HG03097 (cell line): ENCODE measurements around the gene PTPN22.

Experiments
- ATAC-seq: cut with Tn5 transposase; IDR thresholded peaks from one replicate; pipeline ENCODE4 v1.9.1; 2021; ENCODE audit not compliant: unreplicated experiment, low FRiP score

Gene PTPN22

DNA sequence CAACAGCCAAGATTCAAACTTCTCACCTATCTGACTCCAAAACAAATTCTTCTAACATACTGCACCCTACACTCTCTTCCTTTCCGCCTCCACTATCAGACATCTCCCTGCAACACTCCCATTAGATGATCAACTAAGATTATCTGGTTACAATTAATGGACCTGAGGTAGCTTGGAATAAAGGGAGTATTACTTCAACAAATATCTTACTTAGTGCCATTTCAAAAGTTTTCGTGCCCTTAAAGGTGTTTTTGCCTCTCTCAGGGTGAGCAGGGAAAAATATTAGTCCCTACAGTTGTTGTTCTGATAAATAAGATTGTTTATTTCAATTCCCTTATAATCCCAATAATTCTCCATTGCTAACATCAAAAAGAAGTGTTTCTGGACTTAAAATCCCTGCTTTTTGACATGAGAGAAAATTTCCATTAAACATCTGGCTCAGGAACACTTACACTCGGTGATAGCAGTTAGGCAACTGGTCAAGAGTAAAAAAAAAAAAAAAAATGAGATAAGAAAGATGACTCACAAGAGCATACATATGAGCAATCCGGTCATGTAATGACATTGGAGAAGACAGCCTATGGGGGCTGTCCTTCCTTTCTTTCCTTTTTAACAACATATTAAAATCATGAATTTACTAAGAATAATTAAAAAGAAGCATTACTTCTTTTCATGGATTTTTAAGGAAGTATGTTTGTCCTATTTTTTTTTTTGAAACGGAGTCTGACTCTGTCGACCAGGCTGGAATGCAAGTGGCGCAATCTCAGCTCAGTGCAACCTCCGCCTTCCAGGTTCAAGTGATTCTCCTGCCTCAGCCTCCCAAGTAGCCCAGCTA lies 66.9 kb downstream of the PTPN22 start:
- ATAC-seq = no peak

DNA sequence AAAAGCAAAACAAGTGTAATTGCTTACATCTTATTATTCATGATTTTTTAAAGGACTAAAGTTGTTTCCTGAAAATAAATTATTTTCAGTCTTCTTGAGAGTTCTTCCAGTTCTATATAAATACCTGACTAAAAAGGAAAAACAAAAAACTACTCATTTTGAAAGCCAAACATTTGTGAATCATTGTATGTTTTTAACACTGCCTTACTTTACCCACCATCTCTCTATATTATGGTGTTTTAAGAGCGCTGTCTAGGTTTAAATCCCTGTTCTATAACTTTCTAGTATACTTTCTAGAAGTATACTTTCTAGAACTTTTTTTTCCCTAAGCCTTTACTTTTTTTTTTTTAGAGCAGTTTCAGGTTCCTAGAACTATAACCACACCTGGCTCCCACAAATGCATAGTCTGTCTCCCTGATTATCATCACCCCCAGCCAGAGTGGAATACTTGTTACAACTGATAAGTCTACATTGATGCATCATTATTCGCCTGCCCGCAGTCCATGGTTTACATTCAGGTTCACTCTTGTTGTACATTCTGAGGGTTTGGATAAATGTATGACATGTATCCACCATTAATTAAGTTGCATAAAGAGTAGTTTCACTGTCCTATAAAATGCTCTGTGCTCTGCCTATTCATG lies 69.0 kb downstream of the PTPN22 start:
- no peak for ATAC-seq

DNA sequence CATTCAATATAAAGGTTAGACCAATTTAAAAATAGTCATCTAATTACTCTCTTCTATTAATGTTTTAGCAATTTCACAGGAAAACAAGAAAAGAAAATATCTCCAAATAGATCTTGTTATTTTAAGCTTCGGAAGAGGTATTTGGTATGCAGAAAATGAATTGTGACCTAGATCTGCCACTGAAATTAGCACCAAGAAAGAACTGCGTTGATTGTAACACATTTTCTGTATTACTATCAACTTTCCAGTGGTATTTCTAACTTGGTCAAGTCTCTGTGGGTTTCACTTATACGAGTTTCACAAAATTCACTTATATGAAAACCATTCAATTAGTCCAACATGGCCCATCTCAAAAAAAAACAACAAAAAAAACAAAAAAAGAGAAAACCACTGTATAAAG lies 71.0 kb downstream of the PTPN22 start:
- no peak for ATAC-seq

DNA sequence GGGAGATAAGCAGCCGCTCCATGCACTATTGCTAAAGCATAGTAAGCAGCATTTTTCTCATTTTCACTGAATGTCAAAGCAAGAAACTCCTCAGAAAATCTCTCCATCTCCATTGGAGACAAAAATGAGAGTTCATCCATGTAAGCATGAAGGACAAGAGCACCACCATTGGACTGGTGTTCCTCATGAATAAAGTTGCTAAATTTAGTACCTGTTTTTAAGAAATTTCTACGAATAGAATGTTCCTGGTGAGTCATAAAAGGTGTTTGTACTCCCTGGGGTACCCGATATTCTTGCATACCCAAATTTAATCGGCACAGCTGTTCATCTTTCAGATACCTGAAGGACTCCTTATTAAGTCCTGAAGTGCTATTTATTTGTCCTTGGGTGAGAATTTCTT lies 74.0 kb downstream of the PTPN22 start:
- ATAC-seq = no peak

DNA sequence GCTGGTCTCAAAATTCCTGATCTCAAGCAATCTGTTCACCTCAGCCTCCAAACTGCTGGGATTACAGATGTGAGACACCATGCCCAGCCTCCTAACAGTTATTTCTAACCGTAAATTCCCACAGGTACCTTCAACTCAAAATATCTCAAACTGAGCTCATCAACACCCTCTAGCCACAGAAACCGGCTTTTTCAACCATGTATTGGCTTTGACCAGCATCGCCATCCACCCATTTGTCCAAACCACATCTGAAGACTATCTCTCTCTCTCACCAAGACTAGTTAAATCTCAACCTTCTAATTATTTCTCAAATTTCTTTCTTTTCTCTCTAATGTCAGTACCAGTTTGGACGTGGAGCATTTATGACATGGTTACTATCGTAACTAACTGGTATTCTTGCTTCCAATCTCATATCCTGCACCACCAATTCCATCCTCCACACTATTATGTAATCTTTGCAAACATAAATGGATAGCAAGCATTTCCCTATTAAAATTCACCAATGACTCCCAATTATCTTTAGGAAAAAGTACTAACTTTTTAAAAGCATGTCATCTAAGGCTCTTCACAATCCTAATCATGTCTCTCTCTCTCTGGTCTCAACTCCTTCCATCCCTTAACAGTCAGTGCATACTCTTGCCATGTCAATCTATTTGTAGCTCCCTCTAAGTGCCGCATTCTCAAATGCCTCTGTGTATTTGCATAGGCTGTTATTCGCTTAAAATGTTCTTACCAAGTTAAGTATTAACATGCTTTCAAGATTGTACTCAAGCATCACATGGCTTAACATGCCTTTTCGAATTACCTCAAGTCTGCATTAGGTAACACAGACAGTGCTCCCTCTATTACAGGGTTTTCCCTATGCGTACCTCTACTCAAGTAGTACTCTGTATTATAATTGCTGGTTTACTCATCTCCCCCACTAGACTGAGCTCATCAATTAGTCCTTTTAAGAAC lies 77.4 kb downstream of the PTPN22 start:
- no peak for ATAC-seq

DNA sequence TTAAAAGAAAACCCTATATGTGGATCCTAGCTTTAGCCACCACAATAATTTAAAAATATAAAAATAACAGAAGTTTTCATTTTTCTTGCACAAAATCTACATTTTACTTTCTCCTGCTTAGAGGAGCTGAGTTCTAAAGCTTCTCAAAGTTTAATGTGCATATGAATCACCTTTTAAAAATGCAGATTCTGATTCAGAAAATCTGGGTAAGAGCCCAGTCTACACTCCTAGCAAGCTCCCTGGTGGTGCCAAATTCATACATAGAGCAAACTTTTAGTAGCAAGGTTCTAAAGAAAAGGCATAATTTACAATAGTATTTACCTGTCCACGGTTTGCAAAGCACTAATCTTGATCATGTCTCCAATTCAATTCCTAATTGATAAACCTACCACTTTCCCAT lies 78.5 kb downstream of the PTPN22 start:
- ATAC-seq = no peak

DNA sequence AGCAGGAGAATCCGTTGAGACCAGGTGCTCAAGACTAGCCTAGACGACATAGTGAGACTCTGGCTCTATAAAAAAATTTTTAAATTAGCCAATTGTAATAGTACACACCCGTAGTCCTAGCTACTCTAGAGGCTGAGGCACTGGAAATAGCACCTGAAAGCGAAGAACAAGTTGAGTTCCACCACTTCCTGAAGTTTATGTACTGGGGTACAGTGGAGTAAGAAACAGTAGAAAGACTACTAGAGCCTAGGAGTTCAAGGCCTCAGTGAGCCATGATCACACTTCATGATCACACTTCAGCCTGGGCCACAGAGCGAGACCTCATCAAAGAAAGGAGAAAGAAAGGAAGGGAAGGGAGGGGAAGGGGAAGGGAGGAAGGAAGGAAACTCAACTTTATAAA lies 79.0 kb downstream of the PTPN22 start:
- no peak for ATAC-seq

DNA sequence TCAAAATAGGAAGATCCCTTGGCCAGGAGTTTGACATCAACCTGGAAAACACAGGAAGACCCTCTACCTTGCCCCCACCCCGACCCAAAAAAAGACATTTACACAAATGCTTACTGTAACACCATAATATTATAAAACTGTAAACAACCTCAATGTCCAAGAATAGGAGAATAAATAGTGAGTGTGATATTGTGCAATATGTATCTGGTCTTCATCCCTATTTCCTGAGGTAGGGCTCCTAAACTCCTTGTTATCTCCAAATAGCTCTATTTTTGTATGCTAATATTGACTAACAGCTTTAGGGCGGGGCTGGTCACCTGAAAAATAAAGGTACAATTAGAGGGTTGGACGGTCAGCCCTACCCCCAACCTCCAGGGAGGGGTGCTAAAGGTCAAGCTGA lies 82.7 kb downstream of the PTPN22 start:
- ATAC-seq = no peak

DNA sequence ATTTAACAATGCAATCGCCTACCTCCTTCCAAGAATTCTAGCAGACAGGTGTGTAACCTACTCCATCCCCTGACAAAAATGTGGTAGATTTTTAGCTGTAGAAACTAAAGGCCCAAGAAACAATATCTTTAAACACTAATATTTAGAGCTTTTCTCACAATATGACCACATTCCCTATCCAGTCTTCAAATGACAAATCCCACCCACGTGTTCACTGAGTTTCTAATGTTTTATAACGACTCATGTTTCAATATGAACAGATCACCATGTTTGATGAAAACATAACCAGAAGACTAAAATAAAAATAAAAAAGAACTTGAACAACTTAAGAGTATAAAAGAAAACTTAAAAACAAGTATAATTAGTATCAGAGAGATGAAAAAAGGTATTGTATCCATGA lies 83.8 kb downstream of the PTPN22 start:
- ATAC-seq = no peak

DNA sequence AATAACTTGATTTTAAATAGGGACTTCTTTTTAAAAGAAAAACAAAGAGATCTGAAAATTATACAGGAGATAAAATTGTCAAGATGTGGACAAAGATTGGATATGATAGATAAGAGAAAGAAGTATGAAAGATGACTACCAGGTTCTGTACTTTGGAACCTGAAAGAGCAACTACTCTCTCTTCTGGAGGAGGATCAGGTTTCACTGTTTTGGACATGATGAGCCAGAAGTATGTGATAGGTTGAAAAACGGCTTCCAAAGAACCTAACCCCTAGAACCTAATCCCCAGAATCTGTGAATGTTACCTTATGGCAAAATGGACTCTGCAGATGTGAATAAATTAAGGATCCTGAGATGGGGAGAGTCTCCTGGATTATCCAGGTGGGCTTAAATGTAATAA lies 85.4 kb downstream of the PTPN22 start:
- ATAC-seq = no peak

DNA sequence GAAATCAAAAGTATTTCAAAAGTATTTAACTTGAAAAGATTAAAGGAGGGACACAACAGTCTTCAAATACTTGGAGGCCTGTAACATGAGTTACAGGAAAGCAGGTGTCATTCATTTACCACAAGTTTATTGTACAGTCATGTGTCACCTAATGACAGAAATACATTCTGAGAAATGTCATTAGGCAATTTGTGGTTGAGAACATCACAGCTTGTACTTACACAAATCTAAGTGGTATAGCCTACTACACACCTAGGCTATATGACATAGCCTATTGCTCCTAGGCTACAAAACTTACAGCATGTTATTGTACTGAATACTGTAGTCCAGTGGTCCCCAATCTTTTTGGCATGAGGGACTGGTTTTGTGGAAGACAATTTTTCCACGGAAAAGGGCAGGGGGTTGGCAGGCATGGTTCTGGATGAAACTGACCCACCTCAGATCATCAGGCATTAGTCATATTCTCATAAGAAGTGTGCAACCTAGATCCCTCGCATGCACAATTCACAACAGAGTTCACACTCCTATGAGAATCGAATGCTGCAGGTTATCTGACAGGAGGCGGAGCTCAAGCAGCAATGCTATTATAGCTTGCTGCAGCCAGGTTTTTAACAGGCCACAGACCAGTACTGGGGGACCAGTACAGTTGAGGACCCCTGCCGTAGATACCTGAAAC lies 87.3 kb downstream of the PTPN22 start:
- peak; percentile 59 for ATAC-seq

DNA sequence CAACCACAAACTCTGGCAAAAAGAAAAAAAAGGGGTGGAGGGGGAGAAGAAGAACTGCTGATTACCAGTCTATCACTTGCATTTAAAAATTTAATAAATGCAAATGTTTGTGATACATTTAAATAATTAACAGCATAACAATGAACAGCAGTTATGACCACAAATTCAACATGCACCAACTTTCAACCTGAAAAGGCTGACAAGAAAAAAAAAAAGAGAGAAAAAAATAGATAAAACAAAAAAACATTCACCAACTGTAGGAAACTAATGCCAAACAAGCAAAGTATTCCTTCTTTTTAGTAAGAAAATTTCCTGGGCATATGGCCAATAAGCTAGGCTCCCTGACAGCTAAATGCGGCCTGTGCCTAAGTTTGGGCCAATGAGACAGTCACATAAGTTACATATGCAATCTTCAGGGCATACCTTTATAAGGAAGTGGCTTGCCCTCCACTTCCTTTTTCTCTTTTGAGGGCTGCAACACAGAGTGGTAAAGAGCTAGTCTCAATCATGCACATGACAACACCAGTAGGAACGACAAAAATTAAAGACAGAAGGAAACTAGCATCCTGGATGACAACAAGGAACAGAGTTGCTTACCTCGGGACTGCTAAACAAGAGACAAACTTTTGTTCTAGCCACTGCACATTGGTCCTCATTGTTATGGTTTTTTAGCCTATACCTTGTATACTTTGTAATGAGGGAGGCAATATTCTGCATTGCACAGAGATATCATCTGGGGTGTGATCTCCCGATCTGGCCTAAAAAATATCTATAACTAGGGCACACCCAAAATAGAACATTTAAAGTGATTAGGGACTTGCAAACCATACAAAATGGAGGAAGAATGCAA lies 88.0 kb downstream of the PTPN22 start:
- ATAC-seq = peak; percentile 70

DNA sequence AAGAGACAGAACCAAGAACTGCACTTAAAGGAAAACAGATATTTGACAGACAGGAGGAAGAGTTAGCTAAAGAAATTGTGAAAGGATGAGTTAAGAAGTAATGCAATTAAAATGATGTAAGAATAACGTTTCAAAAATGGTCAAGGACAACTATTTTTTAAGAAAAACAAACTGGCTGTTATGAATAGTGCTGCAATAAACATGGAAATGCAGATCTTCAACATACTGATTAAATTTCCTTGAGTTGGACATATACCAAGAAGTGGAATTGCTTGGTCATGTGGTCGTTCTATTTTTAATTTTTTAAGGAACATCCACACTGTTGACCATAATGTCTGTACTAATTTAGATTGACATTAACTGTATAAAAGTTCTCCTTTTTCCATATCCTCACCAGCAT lies 89.1 kb downstream of the PTPN22 start:
- ATAC-seq = no peak

DNA sequence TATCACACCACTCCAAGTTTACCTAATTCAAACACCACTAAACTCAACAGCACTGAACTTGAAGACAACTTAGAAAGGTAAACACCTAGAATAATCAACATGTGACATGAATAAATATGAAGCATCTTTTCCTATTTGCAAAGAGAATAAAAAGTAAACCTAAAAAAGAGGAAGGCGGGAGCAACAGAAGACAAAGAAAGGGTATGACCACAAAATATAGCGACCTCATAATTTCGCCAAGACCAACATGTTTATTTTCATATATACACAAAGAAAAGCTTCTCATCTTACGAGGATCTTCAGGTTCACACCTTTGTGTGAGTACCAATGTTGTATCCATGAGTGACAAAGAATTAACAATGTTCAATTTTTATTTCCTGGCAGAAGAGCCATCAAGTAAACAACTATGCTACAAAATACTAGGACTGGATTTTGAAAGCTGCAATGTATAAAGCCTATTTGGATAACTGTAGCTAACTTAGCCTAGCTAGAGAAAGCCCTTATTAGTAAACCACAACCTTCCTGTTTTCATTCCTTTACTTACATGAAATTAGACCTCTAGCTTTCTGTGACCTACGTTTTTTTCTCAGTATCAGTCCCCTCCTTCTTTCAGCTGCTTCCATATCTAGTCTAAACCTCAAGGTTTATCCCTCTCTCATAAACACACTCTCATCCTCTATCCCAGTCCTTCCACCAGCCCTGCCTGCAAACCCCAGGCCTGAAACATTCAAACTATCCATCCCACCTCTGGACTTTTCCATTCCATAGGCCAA lies 91.0 kb downstream of the PTPN22 start:
- ATAC-seq = no peak

DNA sequence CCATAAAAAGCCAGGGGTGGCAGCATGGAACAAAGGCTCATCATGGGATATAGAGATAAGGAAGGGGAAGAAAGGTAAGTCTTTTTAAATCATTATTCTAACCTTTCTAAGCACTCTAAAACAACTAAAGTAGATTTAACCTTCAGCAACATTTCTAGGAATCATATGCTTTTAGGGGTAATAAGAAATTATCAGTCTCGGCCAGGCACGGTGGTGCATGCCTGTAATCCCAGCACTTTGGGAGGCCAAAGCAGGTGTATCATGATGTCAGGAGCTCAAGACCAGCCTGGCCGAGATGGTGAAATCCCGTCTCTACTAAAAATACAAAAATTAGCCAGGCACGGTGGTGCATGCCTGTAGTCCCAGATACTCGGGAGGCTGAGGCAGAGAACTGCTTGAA lies 92.0 kb downstream of the PTPN22 start:
- ATAC-seq = no peak

DNA sequence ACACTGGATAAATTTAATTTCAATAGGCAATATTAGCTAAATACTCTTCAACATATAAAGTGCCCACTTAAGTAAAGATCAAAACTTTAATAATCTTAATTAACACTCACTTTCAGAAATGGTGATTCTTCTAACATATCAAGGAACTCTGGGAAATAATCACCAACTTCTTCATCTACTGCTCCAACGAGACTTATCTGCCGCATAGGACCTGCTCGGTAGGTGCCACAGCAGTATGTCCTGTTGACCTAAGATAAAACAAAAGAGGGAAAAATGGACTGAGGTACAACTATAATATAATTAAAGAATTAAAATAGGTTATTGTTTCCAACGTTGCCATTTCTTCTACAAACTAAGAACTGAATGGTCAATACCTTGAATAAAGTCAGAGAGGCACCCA lies 94.0 kb downstream of the PTPN22 start:
- no peak for ATAC-seq

DNA sequence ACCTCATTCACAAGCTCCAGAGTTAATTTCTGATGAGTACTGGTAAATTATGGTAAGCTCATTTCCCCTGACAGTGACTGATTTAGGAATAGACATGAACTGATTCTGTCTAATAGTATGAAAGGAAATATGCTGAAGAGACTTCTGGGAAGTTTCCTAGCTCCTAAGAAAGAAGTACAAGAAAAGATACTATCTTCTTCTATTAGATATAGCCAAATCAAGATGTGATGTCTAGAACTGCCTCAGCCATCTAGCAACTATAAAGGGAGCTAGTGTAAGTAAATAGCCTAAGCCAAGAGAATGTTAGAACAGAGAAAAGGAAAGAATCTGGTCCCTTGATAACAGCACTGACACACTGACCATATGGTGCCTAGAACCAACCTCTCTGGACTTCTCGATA lies 101.5 kb downstream of the PTPN22 start:
- ATAC-seq = no peak

DNA sequence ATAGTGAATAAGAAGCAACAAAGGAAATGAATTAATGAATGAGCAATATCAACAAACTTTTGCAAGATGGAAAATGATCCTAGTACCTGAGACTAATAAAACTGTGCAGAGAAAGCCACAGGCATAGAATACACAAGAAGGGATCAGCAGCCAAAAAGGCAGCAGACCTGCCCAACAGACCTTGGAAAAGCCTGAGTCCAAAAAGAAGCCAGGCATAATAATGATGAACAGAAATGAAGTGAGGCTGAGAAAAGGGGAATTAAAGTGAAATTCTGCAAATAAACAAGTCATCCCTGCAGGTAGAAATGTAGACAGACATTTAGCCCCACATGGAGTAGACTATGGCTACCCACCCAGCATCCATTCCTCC lies 101.9 kb downstream of the PTPN22 start:
- ATAC-seq = no peak
